Measurements from ENCODE around the gene PPY. TPM values are rescaled to one million over a fixed set of nuclear protein-coding genes. Genes with fewer than 3 reads are reported as not detected.
"Not testable (repeated sequence)": the region's sequence is repeated elsewhere in the genome, so short reads cannot be mapped to it uniquely, and the experiment has no call there.

PPY gene
- not detected for total RNA-seq

GRCh38 chr17:43942051-43942685 is at the start of gene PPY:
PPY (minus strand) TSS chr17:43942476; CDS start chr17:43941654, 822 bp downstream.
- FAIRE-seq (no peak), DNase-seq (ENCODE audit: low spot score in 2 of 2) (no peak)

- FAIRE-seq = no peak
- DNase-seq (ENCODE audit: low spot score in 2 of 2) = no peak
These were observed 46.0 kb upstream of the PPY start for GRCh38 chr17:43988301-43988700.

GRCh38 chr17:43987131-43988021 is 45.1 kb upstream of the PPY start:
- FAIRE-seq (no peak), DNase-seq (ENCODE audit: low spot score in 2 of 2) (no peak)

- DNase-seq (ENCODE audit: low spot score in 2 of 2) = peak in 1 of 2 donors; percentile 34
- FAIRE-seq = no peak
These were observed 44.1 kb upstream of the PPY start for GRCh38 chr17:43986225-43986981.

DNA sequence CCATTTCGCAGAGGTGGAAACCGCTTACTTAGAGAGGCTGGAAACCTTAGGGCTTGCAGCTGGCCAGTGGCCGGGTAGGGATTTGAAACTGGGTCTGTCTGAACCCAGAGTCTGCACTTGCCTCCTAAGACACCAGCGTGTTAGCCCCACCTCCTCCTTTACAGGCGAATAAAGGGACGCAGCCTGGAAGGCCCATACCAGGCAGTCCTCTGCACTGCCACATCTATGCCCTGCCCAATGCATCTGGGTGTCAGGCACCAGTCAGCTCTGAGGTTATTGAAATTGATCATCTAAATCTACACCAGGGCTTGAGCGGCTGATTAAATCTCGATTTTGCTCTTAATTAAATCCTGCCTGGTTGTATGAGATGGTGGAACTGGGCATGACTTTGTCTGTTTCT is 42.2 kb upstream of the PPY start:
- no peak for DNase-seq (ENCODE audit: low spot score in 2 of 2)
- FAIRE-seq = no peak

DNA sequence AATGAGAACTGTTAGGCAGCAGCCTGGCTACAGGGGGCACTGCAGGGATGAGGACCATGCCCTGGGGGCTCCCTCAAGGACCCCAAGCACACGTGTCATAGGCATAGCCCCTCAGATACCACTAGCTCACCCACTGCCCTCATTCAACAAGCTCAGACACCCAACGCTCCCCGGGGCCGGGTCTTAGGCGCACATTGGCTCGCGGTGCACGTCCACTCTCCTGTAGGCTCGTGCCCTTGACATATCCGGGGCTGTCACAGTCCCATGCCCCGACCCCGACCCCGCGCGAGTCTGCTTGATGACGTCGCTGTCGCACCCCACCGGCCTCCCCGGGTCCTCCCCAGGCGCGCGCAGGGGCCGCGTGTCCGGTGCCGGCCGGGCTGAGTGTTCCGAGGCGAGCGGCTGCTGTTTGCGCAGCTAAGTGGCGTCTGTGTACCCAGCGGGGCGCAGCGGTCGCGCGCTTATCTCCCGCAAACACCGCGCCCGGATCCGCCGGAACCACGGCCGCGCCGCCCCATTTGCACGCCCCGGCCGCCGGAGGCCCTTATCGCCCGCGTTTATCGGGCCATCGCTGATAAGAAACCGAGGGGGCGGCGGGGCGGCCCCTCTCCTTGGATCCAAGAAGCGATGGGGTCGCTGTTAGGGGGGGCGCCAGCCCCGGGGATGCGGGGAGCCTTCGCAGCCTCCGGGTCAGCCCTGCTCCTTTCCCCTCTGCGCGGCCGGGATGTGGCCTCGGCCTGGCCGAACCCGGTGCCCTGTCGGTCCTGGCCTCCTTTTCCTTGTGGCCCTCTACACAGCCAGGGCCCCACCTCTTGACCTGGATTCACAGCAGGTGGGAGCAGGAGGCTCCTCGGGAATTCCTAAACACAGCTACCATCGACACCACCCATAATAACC is 41.5 kb upstream of the PPY start:
- no peak for FAIRE-seq
- peak in 1 of 2 donors; percentile 37 for DNase-seq (ENCODE audit: low spot score in 2 of 2)

- FAIRE-seq (no peak), DNase-seq (ENCODE audit: low spot score in 2 of 2) (no peak)
These were observed 40.9 kb upstream of the PPY start for GRCh38 chr17:43983196-43983514.

- DNase-seq (ENCODE audit: low spot score in 2 of 2) (no peak), FAIRE-seq (no peak)
These were observed 39.9 kb upstream of the PPY start for GRCh38 chr17:43982171-43982570.

DNA sequence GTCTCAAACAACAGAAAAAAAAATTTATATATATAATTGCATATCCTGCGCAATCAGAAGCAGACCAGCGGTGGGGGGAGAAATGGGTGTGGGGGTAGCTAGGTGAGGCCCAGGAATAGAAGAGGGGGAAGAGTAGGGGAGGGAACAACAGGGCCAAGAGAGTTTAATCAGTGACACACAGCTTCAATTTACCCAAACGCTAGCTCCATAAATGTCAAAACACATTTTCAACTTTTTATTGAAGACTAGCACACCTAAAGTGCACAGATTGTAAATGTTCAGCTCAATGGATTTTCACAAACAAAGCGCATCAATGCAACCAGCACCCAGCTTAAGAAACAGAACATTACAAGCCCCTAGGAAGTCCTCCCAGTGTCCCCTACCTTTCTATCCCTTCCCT is 37.4 kb upstream of the PPY start:
- DNase-seq (ENCODE audit: low spot score in 2 of 2) (no peak), FAIRE-seq (no peak)

- FAIRE-seq (no peak), DNase-seq (ENCODE audit: low spot score in 2 of 2) (no peak)
These were observed 36.7 kb upstream of the PPY start for GRCh38 chr17:43979011-43979410.

DNA sequence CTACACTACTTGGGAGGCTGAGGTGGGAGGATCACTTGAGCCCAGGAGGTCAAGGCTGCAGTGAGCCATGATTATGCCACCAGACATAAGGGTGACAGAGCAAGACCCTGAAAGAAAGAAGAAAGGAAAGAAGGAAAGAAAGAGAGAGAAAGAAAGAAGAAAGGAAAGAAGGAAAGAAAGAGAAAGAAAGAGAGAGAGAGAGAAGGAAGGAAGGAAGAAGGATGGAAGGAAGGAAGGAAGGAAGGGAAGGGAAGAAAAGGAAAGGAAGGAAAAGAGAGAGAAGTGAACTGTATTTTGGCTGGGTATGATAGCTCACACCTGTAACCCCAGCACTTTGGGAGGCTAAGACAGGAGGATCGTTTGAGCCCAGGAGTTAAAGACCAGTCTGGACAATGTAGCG is 35.8 kb upstream of the PPY start:
- no peak for DNase-seq (ENCODE audit: low spot score in 2 of 2)
- no peak for FAIRE-seq

DNA sequence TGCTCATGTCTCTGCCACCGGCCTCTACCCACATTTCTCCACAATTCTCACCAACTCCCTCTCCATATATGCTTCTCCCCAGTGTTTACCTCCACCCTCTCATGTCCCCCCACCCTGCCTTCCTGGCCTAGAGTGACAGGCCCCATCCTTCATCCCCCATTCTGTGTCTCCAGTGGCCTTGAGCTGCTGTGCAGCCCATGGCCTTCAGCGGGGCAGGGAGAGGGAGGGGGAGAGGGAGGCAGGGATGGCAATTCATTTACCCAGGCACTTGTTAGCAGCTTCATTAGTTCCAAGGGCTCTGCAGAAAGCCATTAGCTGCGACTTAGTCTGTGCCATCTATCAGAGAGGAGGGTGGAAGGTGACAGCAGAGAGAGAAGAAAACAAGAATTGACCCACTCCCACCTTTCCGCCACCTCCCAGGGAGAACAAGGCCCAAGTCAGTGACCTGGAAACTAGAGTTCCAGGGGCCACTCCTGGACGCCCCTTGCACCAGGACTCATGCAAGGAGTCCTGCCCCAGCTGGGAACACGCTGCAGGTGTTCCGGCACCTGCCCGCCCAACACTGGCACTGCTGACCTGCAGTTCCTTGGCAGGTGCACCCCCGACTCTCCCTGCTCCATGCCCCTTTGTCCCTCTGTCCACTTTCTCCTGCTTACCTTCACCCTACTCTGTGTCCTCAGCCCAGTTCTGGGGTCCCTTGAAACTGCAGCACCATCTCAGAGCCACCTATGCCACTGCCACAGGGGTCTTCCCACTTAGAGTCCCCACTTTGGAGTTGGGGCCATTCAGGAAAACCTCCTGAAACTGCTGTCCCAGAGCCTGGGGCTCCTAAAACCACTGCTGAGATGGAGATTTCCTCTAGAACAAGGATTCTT is 34.9 kb upstream of the PPY start:
- DNase-seq (ENCODE audit: low spot score in 2 of 2) (no peak), FAIRE-seq (no peak)

GRCh38 chr17:43975898-43976297 is 33.6 kb upstream of the PPY start:
- no peak for FAIRE-seq
- no peak for DNase-seq (ENCODE audit: low spot score in 2 of 2)

GRCh38 chr17:43974382-43975266 is 32.3 kb upstream of the PPY start:
- DNase-seq (ENCODE audit: low spot score in 2 of 2) (no peak), FAIRE-seq (no peak)

GRCh38 chr17:43972444-43973212 is 30.4 kb upstream of the PPY start:
- DNase-seq (ENCODE audit: low spot score in 2 of 2) = not testable (repeated sequence)

DNA sequence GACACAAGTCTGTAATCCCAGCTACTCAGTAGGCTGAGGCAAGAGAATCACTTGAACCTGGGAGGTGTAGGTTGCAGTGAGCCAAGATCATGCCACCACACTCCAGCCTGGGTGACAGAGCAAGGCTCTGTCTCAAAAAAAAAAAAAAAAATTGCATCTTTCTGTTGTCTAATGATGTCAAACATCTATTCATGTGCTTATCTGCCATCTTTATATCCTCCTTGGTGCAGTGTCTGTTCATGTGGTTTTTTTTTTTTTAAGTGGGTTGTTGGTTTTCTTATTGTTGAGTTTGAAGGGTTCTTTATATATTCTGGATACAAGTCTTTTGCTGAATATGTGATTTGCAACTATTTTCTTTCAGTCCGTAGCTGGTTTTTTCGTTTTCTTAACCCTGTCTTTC is 29.2 kb upstream of the PPY start:
- DNase-seq (ENCODE audit: low spot score in 2 of 2); FAIRE-seq: not testable (repeated sequence)

More at GRCh38 chr17:43972444-43973212, 30.4 kb upstream of the PPY start:
- not testable (repeated sequence) for FAIRE-seq

DNA sequence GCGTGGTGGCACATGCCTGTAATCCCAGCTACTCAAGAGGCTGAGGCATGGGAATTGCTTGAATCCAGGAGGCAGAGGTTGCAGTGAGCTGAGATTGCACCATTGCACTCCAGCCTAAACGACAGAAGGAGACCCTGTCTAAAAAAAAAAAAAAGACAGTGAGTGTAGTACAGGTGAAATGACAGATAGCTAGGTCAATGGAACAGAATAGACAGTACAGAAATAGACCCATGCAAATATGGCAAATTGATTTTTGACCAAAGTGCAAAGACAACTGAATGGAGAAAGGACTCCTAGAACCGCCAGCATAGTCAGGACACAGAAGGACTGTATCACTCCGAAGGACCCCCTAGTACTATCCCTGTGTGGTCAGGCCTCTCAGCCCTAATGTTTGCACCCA is 28.1 kb upstream of the PPY start:
- no peak for DNase-seq (ENCODE audit: low spot score in 2 of 2)
- FAIRE-seq = no peak
